ENCODE measurements around the gene DCDC1. TPM values are rescaled to one million over a fixed set of nuclear protein-coding genes. Genes with fewer than 3 reads are reported as not detected.

DCDC1 gene
- polyA plus RNA-seq, 2 of the 4 experiments (the other 2 are of a cell fraction) = 2.8 to 9.5 TPM

DNA sequence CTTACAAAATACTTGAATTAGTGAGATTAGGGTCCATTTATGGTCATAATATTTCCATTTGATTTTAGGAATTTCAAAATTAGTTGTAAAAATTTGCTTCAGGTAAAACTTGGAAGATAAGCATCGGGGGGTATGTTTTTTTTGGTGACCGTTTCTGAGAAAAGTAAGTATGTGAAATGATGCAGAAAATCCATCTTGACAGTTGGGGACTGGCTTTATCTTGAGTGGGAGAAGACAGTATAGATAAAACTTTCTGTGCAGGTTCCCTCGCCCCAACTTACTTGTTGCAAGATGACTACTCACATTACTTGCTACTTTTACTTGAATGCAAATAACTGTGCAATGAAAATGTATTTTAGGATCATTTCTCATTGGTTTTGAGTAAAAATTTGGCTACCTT lies 49.6 kb upstream of the DCDC1 start:
- no peak overlapping the region for H3K4me2 ChIP-seq
- ChIA-PET POLR2A (no interaction called here), CTCF (no interaction called here)
- no peak overlapping the region for H3K27ac ChIP-seq
- H3K4me1 ChIP-seq = no peaks in the 10 kb centered on the region
- H3K9me3 ChIP-seq = no peaks in the 10 kb centered on the region
- H3K4me3 ChIP-seq = no peak overlapping the region
- no peak for DNase-seq (ENCODE audit: low read depth in 1 of 2, low spot score in 1 of 2)
- no peak for TF ChIP-seq NFE2L2 (conservative IDR thresholded peaks at IDR 0.05; ENCODE audit: low read length)
- TF ChIP-seq, protein P1, sequence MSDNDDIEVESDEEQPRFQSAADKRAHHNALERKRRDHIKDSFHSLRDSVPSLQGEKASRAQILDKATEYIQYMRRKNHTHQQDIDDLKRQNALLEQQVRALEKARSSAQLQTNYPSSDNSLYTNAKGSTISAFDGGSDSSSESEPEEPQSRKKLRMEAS (IDR thresholded peaks at IDR 0.05) = no peak
- TF ChIP-seq HEYL (CRISPR knock-in tag; IDR thresholded peaks at IDR 0.05) = no peak
- no peak for TF ChIP-seq HOXB5 (CRISPR knock-in tag; IDR thresholded peaks at IDR 0.05)
- TF ChIP-seq JUN (IDR thresholded peaks at IDR 0.05) = no peak
- TF ChIP-seq MAFK (IDR thresholded peaks at IDR 0.05; ENCODE audit: partially characterized antibody) = no peak
- TF ChIP-seq CBX8 (IDR thresholded peaks at IDR 0.05) = no peak
- no peak for TF ChIP-seq POLR2A (IDR thresholded peaks at IDR 0.05; ENCODE audit: low read length)
- TF ChIP-seq RAD21 (conservative IDR thresholded peaks at IDR 0.05 in 1 of 2, IDR thresholded peaks at IDR 0.05 in 1 of 2) = no peak
- TF ChIP-seq, protein P2, sequence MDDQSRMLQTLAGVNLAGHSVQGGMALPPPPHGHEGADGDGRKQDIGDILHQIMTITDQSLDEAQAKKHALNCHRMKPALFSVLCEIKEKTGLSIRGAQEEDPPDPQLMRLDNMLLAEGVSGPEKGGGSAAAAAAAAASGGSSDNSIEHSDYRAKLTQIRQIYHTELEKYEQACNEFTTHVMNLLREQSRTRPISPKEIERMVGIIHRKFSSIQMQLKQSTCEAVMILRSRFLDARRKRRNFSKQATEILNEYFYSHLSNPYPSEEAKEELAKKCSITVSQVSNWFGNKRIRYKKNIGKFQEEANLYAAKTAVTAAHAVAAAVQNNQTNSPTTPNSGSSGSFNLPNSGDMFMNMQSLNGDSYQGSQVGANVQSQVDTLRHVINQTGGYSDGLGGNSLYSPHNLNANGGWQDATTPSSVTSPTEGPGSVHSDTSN (IDR thresholded peaks at IDR 0.05) = no peak
- no peak for TF ChIP-seq KDM1A (IDR thresholded peaks at IDR 0.05; ENCODE audit: low read depth)
- no peak for TF ChIP-seq TFCP2L1 (CRISPR knock-in tag; IDR thresholded peaks at IDR 0.05)
- WGBS (ENCODE audit: missing lambda C conversion rate) = 91% methylated on average over 3 of the region's 3 CpGs
- no peak for ATAC-seq
- no peak for FAIRE-seq

DNA sequence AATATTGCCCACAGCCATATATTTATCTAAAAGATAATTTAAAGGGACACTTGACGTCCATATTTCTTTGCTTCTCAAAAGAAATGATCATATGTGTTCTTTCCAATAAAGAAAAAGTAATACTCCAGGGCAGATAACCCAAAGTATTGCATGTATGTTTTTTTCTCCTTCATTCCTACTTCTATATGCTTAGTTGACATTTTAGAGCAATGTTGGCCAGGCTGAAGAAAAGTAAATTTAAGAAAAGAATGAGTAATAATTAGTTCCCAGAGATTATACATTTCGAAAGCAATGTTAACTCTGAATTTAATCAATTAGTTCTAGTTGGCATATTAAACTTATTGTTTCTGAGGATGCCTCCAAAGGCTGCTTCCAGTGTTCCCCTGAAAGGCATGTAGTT lies 48.3 kb upstream of the DCDC1 start:
- 91% methylated on average over 2 of the region's 2 CpGs for WGBS (ENCODE audit: missing lambda C conversion rate)
- POLR2A ChIA-PET = no interaction called here
- Histone ChIP-seq H3K9me3 (no peaks in the 10 kb centered on the region), H3K27ac (no peak overlapping the region), H3K4me2 (no peak overlapping the region), H3K4me1 (no peaks in the 10 kb centered on the region), H3K4me3 (no peak overlapping the region)
- ATAC-seq = no peak
- no peak for TF ChIP-seq EP300 (IDR thresholded peaks at IDR 0.05)
- TF ChIP-seq MAFK (IDR thresholded peaks at IDR 0.05; ENCODE audit: partially characterized antibody) = peak; percentile 15
- TF ChIP-seq HOXB5 (CRISPR knock-in tag; IDR thresholded peaks at IDR 0.05) = no peak
- no peak for FAIRE-seq
- CTCF ChIA-PET = interaction anchor here (0.6 to 1.0 kb wide), 2 partner anchors 22 to 592 kb away, joined by 3 read pairs; no protein-coding TSS in a partner anchor
- no peak for DNase-seq (ENCODE audit: low read depth in 1 of 2, low spot score in 1 of 2)

DNA sequence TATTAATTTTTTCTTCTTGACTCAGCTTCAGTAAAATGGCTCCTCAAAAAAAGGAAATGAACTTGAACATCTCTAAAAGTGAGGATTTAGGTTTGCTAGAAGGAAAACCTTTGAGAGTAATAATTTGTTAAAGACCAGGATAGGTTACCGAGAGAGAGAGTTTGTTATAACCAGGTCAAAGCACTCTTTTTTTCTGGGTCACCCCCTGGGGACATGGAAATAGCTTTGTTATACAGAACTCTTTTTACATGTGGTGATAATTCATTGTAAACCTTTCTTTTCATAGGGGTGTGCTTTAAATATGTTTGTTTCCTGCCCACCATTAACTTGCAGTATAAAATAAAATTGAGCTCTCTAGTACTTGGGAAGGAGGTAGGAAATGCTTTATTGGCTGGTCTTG lies 47.8 kb upstream of the DCDC1 start:
- DNase-seq (ENCODE audit: low read depth in 1 of 2, low spot score in 1 of 2) (no peak), ATAC-seq (no peak), FAIRE-seq (no peak)
- CTCF ChIA-PET = interaction anchor here (0.6 to 1.4 kb wide), 4 partner anchors 21 to 815 kb away, joined by 3 to 4 read pairs (median 3); no protein-coding TSS in a partner anchor
- Histone ChIP-seq H3K4me3 (no peak overlapping the region), H3K4me2 (no peak overlapping the region), H3K9me3 (no peaks in the 10 kb centered on the region), H3K27ac (no peak overlapping the region), H3K4me1 (no peaks in the 10 kb centered on the region)
- no peak for TF ChIP-seq RNF2 (IDR thresholded peaks at IDR 0.05; ENCODE audit: borderline replicate concordance, low read depth)
- TF ChIP-seq JUN (IDR thresholded peaks at IDR 0.05) = no peak
- TF ChIP-seq HOXA7 (CRISPR knock-in tag; IDR thresholded peaks at IDR 0.05) = no peak
- no peak for TF ChIP-seq HOXB13 (CRISPR knock-in tag; IDR thresholded peaks at IDR 0.05; ENCODE audit: low read depth)
- TF ChIP-seq RCOR1 (IDR thresholded peaks at IDR 0.05; ENCODE audit: low read depth, low read length) = no peak
- TF ChIP-seq NFE2L2 (conservative IDR thresholded peaks at IDR 0.05; ENCODE audit: low read length) = no peak
- TF ChIP-seq PHF8 (IDR thresholded peaks at IDR 0.05; ENCODE audit: borderline replicate concordance, low read depth) = no peak
- TF ChIP-seq HEYL (CRISPR knock-in tag; IDR thresholded peaks at IDR 0.05) = no peak
- no peak for TF ChIP-seq EHMT2 (IDR thresholded peaks at IDR 0.05; ENCODE audit: low read depth)
- TF ChIP-seq FOXS1 (CRISPR knock-in tag; IDR thresholded peaks at IDR 0.05) = no peak
- no peak for TF ChIP-seq KDM1A (IDR thresholded peaks at IDR 0.05; ENCODE audit: low read depth)
- TF ChIP-seq TFCP2L1 (CRISPR knock-in tag; IDR thresholded peaks at IDR 0.05) = no peak
- TF ChIP-seq TP53 (CRISPR knock-in tag; IDR thresholded peaks at IDR 0.05) = no peak
- TF ChIP-seq CHD2 (IDR thresholded peaks at IDR 0.05; ENCODE audit: low read length, partially characterized antibody) = no peak
- TF ChIP-seq CHD4 (IDR thresholded peaks at IDR 0.05; ENCODE audit: borderline replicate concordance) = no peak
- no peak for TF ChIP-seq HOXB5 (CRISPR knock-in tag; IDR thresholded peaks at IDR 0.05)
- TF ChIP-seq JUNB (IDR thresholded peaks at IDR 0.05) = no peak
- TF ChIP-seq, protein P3, sequence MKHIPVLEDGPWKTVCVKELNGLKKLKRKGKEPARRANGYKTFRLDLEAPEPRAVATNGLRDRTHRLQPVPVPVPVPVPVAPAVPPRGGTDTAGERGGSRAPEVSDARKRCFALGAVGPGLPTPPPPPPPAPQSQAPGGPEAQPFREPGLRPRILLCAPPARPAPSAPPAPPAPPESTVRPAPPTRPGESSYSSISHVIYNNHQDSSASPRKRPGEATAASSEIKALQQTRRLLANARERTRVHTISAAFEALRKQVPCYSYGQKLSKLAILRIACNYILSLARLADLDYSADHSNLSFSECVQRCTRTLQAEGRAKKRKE (CRISPR knock-in tag; IDR thresholded peaks at IDR 0.05; ENCODE audit: low read depth) = no peak
- TF ChIP-seq, protein P4, sequence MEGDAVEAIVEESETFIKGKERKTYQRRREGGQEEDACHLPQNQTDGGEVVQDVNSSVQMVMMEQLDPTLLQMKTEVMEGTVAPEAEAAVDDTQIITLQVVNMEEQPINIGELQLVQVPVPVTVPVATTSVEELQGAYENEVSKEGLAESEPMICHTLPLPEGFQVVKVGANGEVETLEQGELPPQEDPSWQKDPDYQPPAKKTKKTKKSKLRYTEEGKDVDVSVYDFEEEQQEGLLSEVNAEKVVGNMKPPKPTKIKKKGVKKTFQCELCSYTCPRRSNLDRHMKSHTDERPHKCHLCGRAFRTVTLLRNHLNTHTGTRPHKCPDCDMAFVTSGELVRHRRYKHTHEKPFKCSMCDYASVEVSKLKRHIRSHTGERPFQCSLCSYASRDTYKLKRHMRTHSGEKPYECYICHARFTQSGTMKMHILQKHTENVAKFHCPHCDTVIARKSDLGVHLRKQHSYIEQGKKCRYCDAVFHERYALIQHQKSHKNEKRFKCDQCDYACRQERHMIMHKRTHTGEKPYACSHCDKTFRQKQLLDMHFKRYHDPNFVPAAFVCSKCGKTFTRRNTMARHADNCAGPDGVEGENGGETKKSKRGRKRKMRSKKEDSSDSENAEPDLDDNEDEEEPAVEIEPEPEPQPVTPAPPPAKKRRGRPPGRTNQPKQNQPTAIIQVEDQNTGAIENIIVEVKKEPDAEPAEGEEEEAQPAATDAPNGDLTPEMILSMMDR (IDR thresholded peaks at IDR 0.05) = no peak
- POLR2A ChIA-PET = no interaction called here
- 88% methylated on average over 1 of the region's 1 CpG for WGBS (ENCODE audit: missing lambda C conversion rate)

All from A549 (cell line).